Gastrocnemius medialis (tissue), 4 donors: Measurements from ENCODE around the gene SCLY.

Experiments
- CTCF ChIP-seq, 5 experiments: fragments of 450-650 bp in 3 of 5; fragments of 200-600 bp in 2 of 5; sonication (generic) in 2 of 5; IDR thresholded peaks in 4 of 5; conservative IDR thresholded peaks in 1 of 5; 1 replicate in 4 of 5; 2 replicates in 1 of 5; pipeline ENCODE4 v1.5.1; 2016 to 2019; ENCODE audit warnings: antibody characterized with exemption in 5 of 5, mild to moderate bottlenecking in 3 of 5, moderate library complexity in 3 of 5
- POLR2A ChIP-seq, 2 donors: fragments of 450-650 bp; IDR thresholded peaks; one replicate each; pipeline ENCODE4 v1.6.1; 2017; ENCODE audit warnings: antibody characterized with exemption in 2 of 2, mild to moderate bottlenecking in 2 of 2, moderate library complexity in 2 of 2

- TF ChIP-seq CTCF (IDR thresholded peaks at IDR 0.05 in 4 of 5, conservative IDR thresholded peaks at IDR 0.05 in 1 of 5) (no peak), POLR2A (IDR thresholded peaks at IDR 0.05) (no peak)
Measured at GRCh38 chr2:238093181-238094140, 32.7 kb downstream of the SCLY start.
